NCI-H2107 (cell line): Measurements from ENCODE around the gene DLGAP1.

Experiments
- DNase-seq: peaks from one replicate; lab custom pipeline; 2025; lab: John Stamatoyannopoulos, UW

The DLGAP1 gene

GRCh38 chr18:3449512-3450011, 1005.5 kb downstream of the DLGAP1 start:
- DNase-seq = no peak

DNA sequence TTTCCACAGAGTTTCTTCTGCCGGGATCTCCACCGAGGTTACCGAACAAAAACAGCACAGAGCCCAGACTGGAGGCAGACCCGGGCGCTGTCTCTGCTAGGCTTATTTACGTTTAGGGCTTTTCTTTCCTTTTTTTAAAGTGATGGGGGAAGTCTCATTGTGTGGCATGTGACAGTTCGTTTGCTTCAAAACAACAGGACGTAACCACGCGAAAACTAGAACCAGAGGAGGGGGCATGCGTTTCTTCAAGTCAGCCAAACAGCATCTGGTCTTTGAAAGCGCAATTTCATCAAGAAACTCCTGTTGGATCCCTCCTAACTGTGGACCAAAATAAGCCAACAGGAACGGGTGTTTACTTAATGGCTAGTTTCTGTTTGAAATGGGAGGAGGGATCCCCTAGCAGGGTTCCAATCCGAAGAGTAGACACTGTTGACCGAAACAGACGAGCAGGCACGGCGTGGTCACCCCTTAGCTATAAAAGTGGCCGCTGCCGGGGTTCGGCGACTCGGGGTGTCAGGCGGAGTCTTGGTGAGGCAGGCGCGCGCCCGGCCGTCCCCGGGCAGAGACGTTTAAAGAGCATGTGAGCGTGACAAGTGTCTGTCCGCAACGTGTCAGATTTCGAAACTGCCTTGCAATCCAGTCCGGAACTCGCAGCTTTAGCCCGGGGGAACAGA, 1006.1 kb downstream of the DLGAP1 start:
- no peak for DNase-seq

GRCh38 chr18:3447895-3448837, 1006.9 kb downstream of the DLGAP1 start:
- DNase-seq = peak; percentile 80

DNA sequence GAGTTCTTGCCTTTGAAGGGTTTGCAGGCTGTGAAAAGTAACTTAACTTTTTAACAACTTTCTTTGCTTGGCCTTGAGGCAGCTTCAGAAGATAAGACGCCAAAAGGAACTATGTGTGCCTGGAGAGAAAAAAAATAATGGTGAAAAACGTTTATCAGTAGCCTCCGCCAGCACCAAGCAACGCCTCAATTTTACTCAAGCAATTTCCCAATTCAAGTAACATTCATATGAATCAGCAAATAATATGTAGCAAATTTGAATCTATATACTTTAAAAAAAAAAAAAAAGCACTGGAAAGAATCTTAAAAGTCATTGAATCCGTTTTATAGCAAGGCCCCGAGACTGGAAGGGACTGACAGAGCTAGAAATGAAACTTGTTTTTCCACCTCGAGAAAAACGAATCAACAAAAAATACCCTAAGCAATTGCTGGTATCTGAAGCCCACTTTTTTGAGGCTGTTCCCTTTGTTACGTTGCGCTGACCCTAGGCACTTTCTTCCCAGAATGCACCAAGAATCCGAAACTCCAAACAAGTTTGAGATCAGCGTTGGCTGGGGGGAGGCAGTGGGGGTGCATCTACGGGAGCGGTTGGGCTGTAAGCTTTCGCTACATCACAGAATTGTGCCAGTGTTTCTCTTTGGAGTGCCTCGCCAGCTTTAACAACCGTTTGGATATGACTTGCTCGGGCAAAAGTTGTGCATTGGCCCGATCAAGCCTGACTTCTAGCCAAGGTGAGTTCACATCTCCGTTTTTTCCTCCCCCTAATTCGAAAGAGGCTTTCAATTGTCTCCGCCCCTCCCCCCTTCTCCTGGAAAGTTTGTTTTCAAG, 1007.8 kb downstream of the DLGAP1 start:
- DNase-seq = no peak
